HG03558 (cell line): ENCODE measurements around the gene VARS1.

Experiments used
- ATAC-seq: cut with Tn5 transposase; IDR thresholded peaks from one replicate; pipeline ENCODE4 v1.9.1; 2021; ENCODE audit warnings: moderate number of reproducible peaks; ENCODE audit not compliant: unreplicated experiment; ENCODE audit errors: extremely low read depth

VARS1 gene

DNA sequence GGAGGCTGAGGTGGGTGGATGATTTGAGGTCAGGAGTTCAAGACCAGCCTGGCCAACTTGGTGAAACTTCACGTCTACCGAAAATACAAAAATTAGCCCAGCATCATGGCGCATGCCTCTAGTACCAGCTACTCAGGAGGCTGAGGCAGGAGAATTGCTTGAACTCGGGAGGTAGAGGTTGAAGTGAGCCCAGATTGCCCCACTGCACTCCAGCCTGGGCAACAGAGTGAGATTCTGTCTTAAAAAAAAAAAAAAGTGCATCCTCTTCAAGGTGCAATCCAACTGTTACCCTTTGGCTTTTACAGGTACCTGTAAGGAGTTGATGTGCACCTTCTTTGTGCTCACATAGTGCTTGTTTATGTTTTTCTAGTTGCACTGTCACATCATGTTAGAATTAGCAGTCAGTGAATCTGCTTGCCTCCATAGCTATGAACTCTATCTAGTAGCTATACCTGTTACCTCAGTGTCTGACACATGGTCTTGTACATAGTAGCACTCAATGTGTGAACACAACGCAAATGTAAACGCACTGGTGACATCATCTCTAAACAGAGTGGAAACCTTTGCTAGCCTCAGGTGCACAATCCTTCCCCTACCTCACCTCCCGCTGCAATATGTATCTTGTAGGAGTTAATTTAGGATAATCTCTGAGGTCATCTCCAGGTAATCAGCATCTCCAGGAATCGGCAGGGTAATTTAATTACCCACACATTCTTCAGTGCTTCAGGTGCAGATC, 46.1 kb downstream of the VARS1 start:
- ATAC-seq = no peak
